Measurements from ENCODE around the gene DDX54.

The DDX54 gene

GRCh38 chr12:113230315-113231234 is 45.3 kb upstream of the DDX54 start:
- no peak for DNase-seq (ENCODE audit: insufficient read length, low spot score)
- no peak for FAIRE-seq
- TF ChIP-seq PAX5 (IDR thresholded peaks at IDR 0.05; ENCODE audit: insufficient read depth, low read length, severe bottlenecking) (no peak), POU2F2 (IDR thresholded peaks at IDR 0.05; ENCODE audit: low read depth, low read length) (no peak), SPI1 (IDR thresholded peaks at IDR 0.05; ENCODE audit: low read depth, low read length) (no peak), TAF1 (IDR thresholded peaks at IDR 0.05; ENCODE audit: low read depth, low read length) (no peak), POLR2AphosphoS5 (IDR thresholded peaks at IDR 0.05; ENCODE audit: low read depth, low read length) (no peak), POLR2A (IDR thresholded peaks at IDR 0.05; ENCODE audit: low read depth, low read length) (no peak)

DNA sequence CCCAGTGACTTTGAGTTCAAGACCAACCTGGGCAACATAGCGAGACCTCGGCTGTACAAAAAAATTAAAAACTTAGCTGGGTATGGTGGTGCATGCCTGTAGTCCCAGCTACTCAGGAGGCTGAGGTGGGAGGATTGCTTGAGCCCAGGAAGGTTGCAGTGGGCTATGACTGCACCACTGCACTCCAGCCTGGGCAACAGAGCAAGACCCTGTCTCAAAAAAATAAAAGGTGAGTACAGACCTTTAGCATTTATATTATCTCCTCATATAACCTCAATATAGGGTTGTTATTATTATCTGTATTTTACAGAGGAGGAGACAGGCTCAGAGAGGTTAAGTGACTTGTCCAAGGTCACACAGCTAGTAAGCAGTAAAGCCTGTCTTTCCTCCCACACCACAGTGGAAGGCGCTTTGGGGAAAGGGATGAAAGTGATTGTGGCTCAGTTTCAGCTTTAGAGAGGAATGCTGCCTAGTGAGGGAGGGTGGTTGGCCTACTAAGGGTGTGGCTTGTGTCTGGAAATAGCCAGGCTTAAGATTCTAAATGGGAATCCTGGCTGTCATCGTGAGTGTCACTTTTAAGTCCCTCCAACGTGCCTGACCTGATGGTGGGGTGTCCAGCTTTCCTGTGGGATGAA is 43.2 kb upstream of the DDX54 start:
- FAIRE-seq, result peak; percentile 70
- TF ChIP-seq SPI1 (IDR thresholded peaks at IDR 0.05; ENCODE audit: low read depth, low read length) (no peak), TAF1 (IDR thresholded peaks at IDR 0.05; ENCODE audit: low read depth, low read length) (no peak), POU2F2 (IDR thresholded peaks at IDR 0.05; ENCODE audit: low read depth, low read length) (no peak), POLR2AphosphoS5 (IDR thresholded peaks at IDR 0.05; ENCODE audit: low read depth, low read length) (no peak)
- DNase-seq (ENCODE audit: insufficient read length, low spot score), result no peak

DNA sequence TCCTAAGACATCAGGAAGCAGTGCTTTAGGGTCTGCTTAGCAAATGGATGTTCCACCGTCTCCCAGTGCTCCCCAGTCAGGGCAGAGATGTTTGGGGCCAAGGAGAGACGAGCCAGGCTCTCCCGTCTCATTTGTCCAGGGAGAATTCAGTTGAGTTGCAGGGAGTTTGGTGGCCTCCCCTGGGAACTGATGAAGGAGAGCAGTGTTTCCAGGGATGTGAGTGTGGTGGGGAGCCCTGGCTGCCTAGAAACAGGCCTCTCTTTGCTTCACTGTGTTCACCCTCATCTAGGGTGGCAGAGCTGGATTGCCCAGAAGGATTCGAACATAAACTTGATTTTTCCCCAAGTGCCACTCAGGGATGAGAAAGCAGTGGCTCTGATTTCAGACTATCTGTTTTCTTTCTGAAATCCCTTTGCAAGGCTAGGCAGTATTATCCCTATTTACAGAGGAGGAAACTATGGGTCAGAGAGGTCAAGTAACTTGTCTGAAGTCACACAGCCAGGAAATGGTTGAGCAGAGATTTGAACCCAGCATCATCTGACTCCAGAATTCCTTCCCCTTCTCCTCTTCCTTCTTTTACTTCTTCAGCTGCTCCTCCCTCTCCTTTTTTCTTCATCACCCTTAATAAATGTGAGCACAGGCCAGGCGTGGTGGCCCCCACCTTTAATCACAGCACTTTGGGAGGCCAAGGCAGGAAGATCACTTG is 42.6 kb upstream of the DDX54 start:
- TF ChIP-seq POLR2A (IDR thresholded peaks at IDR 0.05; ENCODE audit: low read depth, low read length), result no peak
- no peak for TF ChIP-seq POLR2AphosphoS5 (IDR thresholded peaks at IDR 0.05; ENCODE audit: low read depth, low read length)
- no peak for TF ChIP-seq POU2F2 (IDR thresholded peaks at IDR 0.05; ENCODE audit: low read depth, low read length)
- TF ChIP-seq TAF1 (IDR thresholded peaks at IDR 0.05; ENCODE audit: low read depth, low read length), result no peak
- no peak for TF ChIP-seq PAX5 (IDR thresholded peaks at IDR 0.05; ENCODE audit: insufficient read depth, low read length, severe bottlenecking)
- no peak for TF ChIP-seq SPI1 (IDR thresholded peaks at IDR 0.05; ENCODE audit: low read depth, low read length)
- DNase-seq (ENCODE audit: insufficient read length, low spot score) (no peak), FAIRE-seq (no peak)

- no peak for DNase-seq (ENCODE audit: insufficient read length, low spot score)
- no peak for FAIRE-seq
- TF ChIP-seq POU2F2 (IDR thresholded peaks at IDR 0.05; ENCODE audit: low read depth, low read length), result no peak
- TF ChIP-seq POLR2AphosphoS5 (IDR thresholded peaks at IDR 0.05; ENCODE audit: low read depth, low read length), result no peak
- TF ChIP-seq POLR2A (IDR thresholded peaks at IDR 0.05; ENCODE audit: low read depth, low read length), result no peak
- TF ChIP-seq SPI1 (IDR thresholded peaks at IDR 0.05; ENCODE audit: low read depth, low read length), result no peak
- TF ChIP-seq PAX5 (IDR thresholded peaks at IDR 0.05; ENCODE audit: insufficient read depth, low read length, severe bottlenecking), result no peak
- no peak for TF ChIP-seq TAF1 (IDR thresholded peaks at IDR 0.05; ENCODE audit: low read depth, low read length)
Measured at GRCh38 chr12:113226696-113227568, 41.7 kb upstream of the DDX54 start.

GRCh38 chr12:113224955-113225354 is 39.7 kb upstream of the DDX54 start:
- TF ChIP-seq PAX5 (IDR thresholded peaks at IDR 0.05; ENCODE audit: insufficient read depth, low read length, severe bottlenecking) (no peak), POLR2A (IDR thresholded peaks at IDR 0.05; ENCODE audit: low read depth, low read length) (no peak), POU2F2 (IDR thresholded peaks at IDR 0.05; ENCODE audit: low read depth, low read length) (no peak), TAF1 (IDR thresholded peaks at IDR 0.05; ENCODE audit: low read depth, low read length) (no peak), POLR2AphosphoS5 (IDR thresholded peaks at IDR 0.05; ENCODE audit: low read depth, low read length) (no peak), SPI1 (IDR thresholded peaks at IDR 0.05; ENCODE audit: low read depth, low read length) (no peak)
- FAIRE-seq (no peak), DNase-seq (ENCODE audit: insufficient read length, low spot score) (no peak)

GRCh38 chr12:113222730-113223531 is 37.7 kb upstream of the DDX54 start:
- DNase-seq (ENCODE audit: insufficient read length, low spot score) (no peak), FAIRE-seq (peak; percentile 38)
- no peak for TF ChIP-seq POLR2A (IDR thresholded peaks at IDR 0.05; ENCODE audit: low read depth, low read length)
- TF ChIP-seq POLR2AphosphoS5 (IDR thresholded peaks at IDR 0.05; ENCODE audit: low read depth, low read length), result no peak
- TF ChIP-seq SPI1 (IDR thresholded peaks at IDR 0.05; ENCODE audit: low read depth, low read length), result 0 out of 2 replicates have a peak, but pooled peaks have one; percentile 6
- no peak for TF ChIP-seq POU2F2 (IDR thresholded peaks at IDR 0.05; ENCODE audit: low read depth, low read length)

GRCh38 chr12:113221997-113222729 is 36.9 kb upstream of the DDX54 start:
- DNase-seq (ENCODE audit: insufficient read length, low spot score), result no peak
- TF ChIP-seq TAF1 (IDR thresholded peaks at IDR 0.05; ENCODE audit: low read depth, low read length) (no peak), POLR2AphosphoS5 (IDR thresholded peaks at IDR 0.05; ENCODE audit: low read depth, low read length) (no peak; the same call in 1 of the 2 replicates), SPI1 (IDR thresholded peaks at IDR 0.05; ENCODE audit: low read depth, low read length) (no peak), POU2F2 (IDR thresholded peaks at IDR 0.05; ENCODE audit: low read depth, low read length) (no peak)
- no peak for FAIRE-seq
